ENCODE data around the gene SEMA5A.

- TF ChIP-seq ELK4 (IDR thresholded peaks at IDR 0.05; ENCODE audit: borderline replicate concordance, low read depth, low read length) (no peak), ZNF558 (tag by site-specific recombination; IDR thresholded peaks at IDR 0.05) (no peak), KLF9 (tag by site-specific recombination; IDR thresholded peaks at IDR 0.05; ENCODE audit: low read depth) (no peak), ZNF423 (tag by site-specific recombination; IDR thresholded peaks at IDR 0.05) (no peak), ZNF639 (tag by site-specific recombination; IDR thresholded peaks at IDR 0.05) (no peak), ZNF416 (tag by site-specific recombination; IDR thresholded peaks at IDR 0.05) (no peak)
Observed at GRCh38 chr5:9115093-9115492, 430.8 kb downstream of the SEMA5A start.
